GM13976 (cell line): Measurements from ENCODE around the gene KCNH2.

ENCODE experiments used
- DNase-seq: peaks from one replicate; pipeline ENCODE4 v3.0.0; 2012; ENCODE audit warnings: low spot score
- CTCF ChIP-seq: IDR thresholded peaks from 2 replicates; pipeline ENCODE4 v1.5.1; 2012; ENCODE audit warnings: borderline replicate concordance, mild to moderate bottlenecking; ENCODE audit not compliant: insufficient read depth; ENCODE audit errors: extremely low read depth, missing control alignments, control extremely low read depth
- in situ Hi-C: fragments of 300-500 bp; cut with MboI; formaldehyde crosslinking; loops from one replicate; pipeline ENCODE4 v1.12.0; 2022; ENCODE audit warnings: low sequenced_read_pairs, mixed read lengths, inconsistent platforms; ENCODE audit not compliant: unreplicated experiment

Gene KCNH2

GRCh38 chr7:150970424-150970823, 7.7 kb downstream of the KCNH2 start:
- in situ Hi-C loops, result no loop called here
- no peak for DNase-seq
- TF ChIP-seq CTCF, result no peak

GRCh38 chr7:150969475-150969874, 8.6 kb downstream of the KCNH2 start:
- no peak for DNase-seq
- in situ Hi-C loops, result no loop called here
- TF ChIP-seq CTCF, result no peak

- in situ Hi-C loops, result no loop called here
- no peak for DNase-seq
- no peak for TF ChIP-seq CTCF
Observed at GRCh38 chr7:150968734-150969372, 9.3 kb downstream of the KCNH2 start.

- in situ Hi-C loops, result no loop called here
- no peak for TF ChIP-seq CTCF
Observed at GRCh38 chr7:150968056-150968733, 9.9 kb downstream of the KCNH2 start.

GRCh38 chr7:150967349-150967748, 10.8 kb downstream of the KCNH2 start:
- no peak for TF ChIP-seq CTCF
- no peak for DNase-seq
- in situ Hi-C loops, result no loop called here

More at GRCh38 chr7:150968056-150968733, 9.9 kb downstream of the KCNH2 start:
- DNase-seq, result no peak

- no peak for DNase-seq
- TF ChIP-seq CTCF, result no peak
- in situ Hi-C loops, result no loop called here
Observed at GRCh38 chr7:150966002-150966401, 12.1 kb downstream of the KCNH2 start.
